Stimulated activated CD4-positive, alpha-beta T cell treated with anti-CD3 and anti-CD28 coated beads, Interleukin-12 subunit alpha, Interleukin-12 subunit beta, amount 100 ng/mL, for 24 hours (primary cell): ENCODE measurements around the gene DRAM2.
"Not testable (repeated sequence)": the region's sequence is repeated elsewhere in the genome, so short reads cannot be mapped to it uniquely, and the experiment has no call there.

Source experiments
- DNase-seq, 2 experiments: peaks; one replicate each; pipeline ENCODE4 v3.0.0-alpha.2; 2020; ENCODE audit warnings: low read depth in 2 of 2

DRAM2 gene

GRCh38 chr1:111082421-111083203 lies 57.3 kb downstream of the DRAM2 start:
- no peak for DNase-seq

GRCh38 chr1:111079329-111079728 lies 60.6 kb downstream of the DRAM2 start:
- DNase-seq, result not testable (repeated sequence)

- DNase-seq, result not testable (repeated sequence)
Observed at GRCh38 chr1:111077312-111077711, 62.6 kb downstream of the DRAM2 start.
